SU-DHL-6 (cell line): ENCODE measurements around the gene ITPK1.

Source experiments
- H2AFZ ChIP-seq: fragments of 200-600 bp; sonication (generic); 2 replicates; pipeline ENCODE4 v1.6.1; 2014; ENCODE audit warnings: low read depth, mild to moderate bottlenecking, moderate library complexity, mixed read lengths, antibody characterized with exemption, low read length; ENCODE audit not compliant: severe bottlenecking
- H3F3A ChIP-seq: fragments of 200-600 bp; shearing (Covaris generic); 2 replicates; pipeline ENCODE4 v1.6.0; 2016; ENCODE audit warnings: antibody characterized with exemption, mild to moderate bottlenecking; ENCODE audit not compliant: insufficient read depth
- H3K27ac ChIP-seq: fragments of 200-600 bp; sonication (generic); 2 replicates; pipeline ENCODE4 v1.5.1; 2016; ENCODE audit warnings: low read depth, mild to moderate bottlenecking, low read length, moderate library complexity, mixed read lengths
- H3K27me3 ChIP-seq: fragments of 200-600 bp; sonication (generic), shearing (Covaris generic); 2 replicates; pipeline ENCODE4 v1.6.0; 2014; ENCODE audit warnings: mild to moderate bottlenecking, low read length
- H3K36me3 ChIP-seq: fragments of 200-600 bp; sonication (generic); 2 replicates; pipeline ENCODE4 v1.6.1; 2014; ENCODE audit warnings: mild to moderate bottlenecking, low read length, mixed read lengths
- H3K4me2 ChIP-seq: fragments of 300-600, 200-600 bp; shearing (Covaris generic), sonication (generic); 2 replicates; pipeline ENCODE4 v1.6.0; 2014; ENCODE audit warnings: low read length, low read depth, mild to moderate bottlenecking; ENCODE audit not compliant: poor library complexity, severe bottlenecking
- H3K4me3 ChIP-seq: fragments of 200-600 bp; sonication (generic); 2 replicates; pipeline ENCODE4 v1.5.1; 2014; ENCODE audit warnings: antibody characterized with exemption, low read length, mild to moderate bottlenecking, mixed read lengths; ENCODE audit not compliant: insufficient read depth, poor library complexity, severe bottlenecking
- H3K79me2 ChIP-seq: fragments of 200-600 bp; sonication (generic); 2 replicates; pipeline ENCODE4 v1.6.1; 2014; ENCODE audit warnings: mild to moderate bottlenecking, low read length, moderate library complexity; ENCODE audit not compliant: insufficient read depth
- H3K9ac ChIP-seq: fragments of 200-600 bp; sonication (generic); 2 replicates; pipeline ENCODE4 v1.7.0; 2014; ENCODE audit warnings: mild to moderate bottlenecking, low read length
- H3K9me2 ChIP-seq: fragments of 200-600 bp; sonication (generic); replicated peaks from 2 replicates; pipeline ENCODE4 v1.6.1; 2014; ENCODE audit warnings: low read length; ENCODE audit not compliant: insufficient read depth
- H3K9me3 ChIP-seq: fragments of 200-600 bp; sonication (generic); 2 replicates; pipeline ENCODE4 v1.6.1; 2014; ENCODE audit warnings: low read length, mixed read lengths; ENCODE audit not compliant: insufficient read depth
- H4K20me1 ChIP-seq: fragments of 200-600 bp; sonication (generic); 2 replicates; pipeline ENCODE4 v1.6.1; 2014; ENCODE audit warnings: low read depth, mild to moderate bottlenecking, antibody characterized with exemption, low read length, moderate library complexity, mixed read lengths
- CTCF ChIP-seq: fragments of 200-600 bp; sonication (generic); IDR thresholded peaks from one replicate; pipeline ENCODE4 v1.5.1; 2017; ENCODE audit warnings: antibody characterized with exemption, mild to moderate bottlenecking, low read length, moderate library complexity; ENCODE audit not compliant: insufficient read depth, poor library complexity, severe bottlenecking
- EZH2phosphoT487 ChIP-seq: fragments of 200-600 bp; sonication (generic), shearing (Covaris generic); conservative IDR thresholded peaks from 2 replicates; pipeline ENCODE4 v1.6.1; 2018; ENCODE audit warnings: mild to moderate bottlenecking, antibody characterized with exemption, low read length, moderate library complexity, mixed read lengths

ITPK1 gene

GRCh38 chr14:92949496-92950192 is 166.1 kb downstream of the ITPK1 start:
- Histone ChIP-seq H3K4me2 (no peak overlapping the region), H4K20me1 (no peaks in the 10 kb centered on the region), H2AFZ (no peak overlapping the region), H3K9me3 (no peaks in the 10 kb centered on the region), H3K27me3 (no peaks in the 10 kb centered on the region), H3K36me3 (no peaks in the 10 kb centered on the region), H3K4me3 (no peak overlapping the region), H3K79me2 (no peaks in the 10 kb centered on the region), H3K27ac (no peak overlapping the region), H3F3A (no peaks in the 10 kb centered on the region), H3K9ac (no peak overlapping the region), H3K9me2 (no peaks in the 10 kb centered on the region)
- TF ChIP-seq EZH2phosphoT487: no peak
- no peak for TF ChIP-seq CTCF

- H2AFZ ChIP-seq: no peak overlapping the region
- no peaks in the 10 kb centered on the region for H3F3A ChIP-seq
- no peaks in the 10 kb centered on the region for H3K9me2 ChIP-seq
- no peak overlapping the region for H3K4me3 ChIP-seq
- no peak overlapping the region for H3K27ac ChIP-seq
- H3K9ac ChIP-seq: no peak overlapping the region
- H3K79me2 ChIP-seq: no peaks in the 10 kb centered on the region
- TF ChIP-seq EZH2phosphoT487: no peak
- TF ChIP-seq CTCF: no peak
- no peaks in the 10 kb centered on the region for H3K9me3 ChIP-seq
- no peak overlapping the region for H3K4me2 ChIP-seq
- no peaks in the 10 kb centered on the region for H3K27me3 ChIP-seq
- no peaks in the 10 kb centered on the region for H4K20me1 ChIP-seq
- no peaks in the 10 kb centered on the region for H3K36me3 ChIP-seq
Measured at GRCh38 chr14:92948647-92949046, 167.1 kb downstream of the ITPK1 start.

- Histone ChIP-seq H3K9me2 (no peaks in the 10 kb centered on the region), H3K79me2 (no peaks in the 10 kb centered on the region), H2AFZ (no peak overlapping the region), H3F3A (no peaks in the 10 kb centered on the region), H3K4me3 (no peak overlapping the region), H3K27ac (no peak overlapping the region), H3K4me2 (no peak overlapping the region), H3K27me3 (no peaks in the 10 kb centered on the region), H4K20me1 (no peaks in the 10 kb centered on the region), H3K9ac (no peak overlapping the region), H3K9me3 (no peaks in the 10 kb centered on the region), H3K36me3 (no peaks in the 10 kb centered on the region)
- no peak for TF ChIP-seq EZH2phosphoT487
- TF ChIP-seq CTCF: no peak
Measured at GRCh38 chr14:92946847-92947545, 168.7 kb downstream of the ITPK1 start.
